Stimulated activated CD8-positive, alpha-beta memory T cell treated with anti-CD3 and anti-CD28 coated beads, Interleukin-2, amount 100 ng/mL, for 1 hour (primary cell): ENCODE results near the gene PTPN4.
"Not testable (repeated sequence)": the region's sequence is repeated elsewhere in the genome, so short reads cannot be mapped to it uniquely, and the experiment has no call there.

Experiments
- DNase-seq, 2 donors: peaks; one replicate each; pipeline ENCODE4 v3.0.0-alpha.2; 2020; ENCODE audit warnings: low read depth in 2 of 2

The PTPN4 gene

DNA sequence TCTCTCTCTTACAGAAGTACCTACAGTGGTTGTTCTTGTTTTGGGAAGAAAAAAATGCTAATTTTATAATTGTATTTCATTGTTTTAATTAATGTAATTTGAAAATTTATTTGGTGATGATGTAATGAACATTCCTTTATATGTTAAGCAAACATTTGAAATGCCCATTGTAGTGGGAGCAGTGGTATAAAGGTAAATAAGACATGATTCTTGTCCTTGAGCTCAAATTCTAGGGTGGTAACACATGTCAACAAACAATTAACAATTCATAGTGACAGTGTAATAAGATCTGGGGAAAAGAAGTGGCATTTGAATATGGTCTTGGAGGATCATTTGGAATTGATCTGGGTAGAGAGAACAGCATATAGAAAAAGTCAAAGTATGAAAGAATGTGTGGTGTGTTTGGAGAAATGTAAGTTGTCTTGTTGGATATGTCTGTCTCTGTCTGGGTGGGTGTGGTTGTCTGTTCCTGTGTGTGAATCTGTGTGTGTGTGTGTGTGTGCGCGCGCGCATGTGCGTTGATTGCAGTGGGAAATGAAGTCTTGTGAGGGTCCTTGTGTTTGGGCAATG, 5.8 kb downstream of the PTPN4 start:
- DNase-seq: no peak

GRCh38 chr2:119766944-119767343, 7.2 kb downstream of the PTPN4 start:
- no peak for DNase-seq

- no peak for DNase-seq
Observed at GRCh38 chr2:119768742-119769141, 9.0 kb downstream of the PTPN4 start.

- DNase-seq: no peak
Observed at GRCh38 chr2:119769645-119770044, 9.9 kb downstream of the PTPN4 start.

DNA sequence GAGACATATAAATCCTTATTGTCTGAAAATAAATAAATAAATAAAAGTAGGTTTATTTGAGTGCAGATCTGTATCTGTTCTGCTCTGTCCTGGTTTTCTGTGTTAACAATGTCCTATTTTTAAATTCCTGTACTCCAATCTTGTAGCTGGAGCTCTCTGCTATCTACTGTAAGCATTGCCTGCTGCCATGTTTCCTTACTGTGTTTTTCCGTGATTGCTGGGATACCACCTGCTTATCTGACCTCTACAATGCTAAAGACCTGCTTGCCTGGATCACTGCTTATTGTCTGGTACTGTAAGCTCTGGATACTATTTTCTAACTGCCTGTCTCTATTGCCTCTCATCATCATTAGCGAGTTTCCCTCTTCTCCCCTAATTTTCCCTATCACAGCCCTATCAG, 11.6 kb downstream of the PTPN4 start:
- DNase-seq: no peak

DNA sequence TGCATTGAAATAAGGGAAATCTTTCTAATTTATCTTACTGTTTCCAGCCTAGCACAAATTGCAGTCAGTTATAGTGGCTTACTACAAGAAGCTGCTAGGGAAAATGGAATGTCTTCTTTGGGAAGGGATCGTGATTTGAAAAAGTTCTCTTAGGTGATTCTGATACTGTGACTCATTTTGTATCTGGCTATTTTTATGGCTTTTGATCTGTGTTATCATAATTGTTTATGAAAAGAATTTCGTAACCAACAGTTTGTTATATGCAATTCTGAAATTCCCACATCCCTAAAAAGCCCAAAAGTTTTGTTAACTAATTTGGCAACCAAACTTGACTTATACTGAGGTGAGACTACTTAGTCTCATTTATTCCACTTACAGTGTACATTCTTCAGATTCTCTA, 12.4 kb downstream of the PTPN4 start:
- DNase-seq: no peak

DNA sequence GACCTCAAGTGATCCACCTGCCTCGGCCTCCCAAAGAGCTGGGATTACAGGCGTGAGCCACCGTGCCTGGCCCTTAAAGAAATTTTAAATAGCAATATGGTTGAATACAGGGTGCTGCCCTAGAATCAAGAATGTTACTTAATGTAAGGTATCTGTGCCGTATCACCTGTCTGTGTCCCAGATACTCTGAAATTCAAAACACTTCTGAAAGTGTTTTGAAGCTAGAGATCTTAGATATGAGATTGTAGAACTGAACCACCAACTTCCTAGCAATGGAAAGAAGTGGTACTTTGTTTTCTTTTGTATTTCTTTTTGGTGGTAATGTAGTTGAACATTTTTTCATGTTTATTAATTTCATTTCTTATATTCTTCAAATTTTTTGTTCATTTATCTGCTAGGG, 13.0 kb downstream of the PTPN4 start:
- no peak for DNase-seq

DNA sequence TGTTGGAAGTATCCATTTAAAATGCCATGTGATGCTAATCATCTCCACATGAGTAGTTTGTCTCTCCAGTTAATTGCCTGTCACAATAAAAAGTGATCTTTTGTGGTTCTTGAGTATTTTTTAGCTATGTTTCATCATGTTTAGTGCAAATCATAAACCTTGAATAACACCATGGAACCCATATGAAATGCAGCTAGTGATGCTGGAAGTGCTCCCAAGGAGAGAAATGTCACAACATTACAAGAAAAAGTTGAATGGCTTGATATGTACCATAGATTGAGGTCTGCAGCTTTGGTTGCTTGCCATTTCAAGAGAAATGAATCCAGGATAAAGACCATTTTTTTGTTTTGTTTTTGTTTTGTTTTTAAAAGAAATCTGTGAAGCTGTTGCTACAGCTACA, 14.3 kb downstream of the PTPN4 start:
- DNase-seq: no peak

DNA sequence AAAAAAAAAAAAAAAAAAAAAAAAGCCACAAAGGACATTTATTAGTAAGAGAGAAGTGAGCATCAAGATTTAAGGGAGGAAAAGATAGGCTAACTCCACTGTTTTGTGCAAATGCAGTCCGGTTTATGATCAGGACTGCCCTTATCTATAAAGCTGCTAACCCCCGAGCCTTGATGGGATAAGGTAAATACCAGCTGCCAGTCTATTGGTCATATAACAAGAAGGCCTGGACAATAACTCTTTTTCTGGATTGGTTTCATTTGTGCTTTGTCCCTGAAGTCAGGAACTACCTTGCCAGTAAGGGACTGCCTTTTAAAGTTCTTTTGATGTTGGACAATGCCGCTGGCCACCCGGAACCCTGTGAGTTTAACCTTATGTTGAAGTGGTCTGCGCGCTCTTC, 15.4 kb downstream of the PTPN4 start:
- no peak for DNase-seq

- DNase-seq: no peak
Observed at GRCh38 chr2:119782308-119783027, 22.7 kb downstream of the PTPN4 start.

DNA sequence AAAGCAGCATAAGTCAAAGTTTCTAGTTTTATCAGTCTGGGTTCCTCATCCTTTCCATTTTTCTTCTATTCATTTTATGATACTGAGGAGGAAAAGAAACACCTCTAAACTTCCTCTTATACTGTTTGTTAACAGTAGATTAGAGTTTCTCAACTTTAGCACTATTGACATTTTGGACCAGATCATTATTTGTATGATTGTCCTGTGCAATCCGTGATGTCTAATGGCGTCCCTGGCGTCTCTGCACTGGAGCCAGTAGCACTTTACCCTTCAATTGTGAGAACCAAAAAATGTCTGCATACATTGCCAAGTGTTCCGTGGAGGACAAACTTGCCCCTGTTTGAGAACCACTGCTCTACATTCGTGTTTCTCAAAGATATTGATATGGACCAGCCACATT, 25.2 kb downstream of the PTPN4 start:
- DNase-seq: no peak

GRCh38 chr2:119786295-119786694, 26.6 kb downstream of the PTPN4 start:
- no peak for DNase-seq

DNA sequence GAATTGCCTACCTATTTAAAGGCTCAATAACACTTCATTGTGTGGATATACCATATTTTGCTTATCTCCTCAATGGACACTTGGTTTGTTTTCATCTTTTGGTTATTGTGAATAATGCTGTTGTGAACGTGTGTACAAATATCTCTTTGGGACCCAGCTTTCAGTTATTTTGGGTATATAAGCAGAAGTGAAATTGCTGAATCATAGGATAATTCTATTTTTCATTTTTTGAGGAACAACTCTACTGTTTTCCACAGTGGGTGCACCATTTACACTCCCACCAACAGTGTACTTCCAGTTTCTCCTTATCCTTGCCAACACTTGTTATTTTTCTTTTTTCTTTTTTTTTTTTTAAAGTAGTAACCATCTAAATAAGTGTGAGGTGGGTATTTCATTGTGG, 29.0 kb downstream of the PTPN4 start:
- DNase-seq: no peak

GRCh38 chr2:119790466-119790865, 30.7 kb downstream of the PTPN4 start:
- DNase-seq: no peak

DNA sequence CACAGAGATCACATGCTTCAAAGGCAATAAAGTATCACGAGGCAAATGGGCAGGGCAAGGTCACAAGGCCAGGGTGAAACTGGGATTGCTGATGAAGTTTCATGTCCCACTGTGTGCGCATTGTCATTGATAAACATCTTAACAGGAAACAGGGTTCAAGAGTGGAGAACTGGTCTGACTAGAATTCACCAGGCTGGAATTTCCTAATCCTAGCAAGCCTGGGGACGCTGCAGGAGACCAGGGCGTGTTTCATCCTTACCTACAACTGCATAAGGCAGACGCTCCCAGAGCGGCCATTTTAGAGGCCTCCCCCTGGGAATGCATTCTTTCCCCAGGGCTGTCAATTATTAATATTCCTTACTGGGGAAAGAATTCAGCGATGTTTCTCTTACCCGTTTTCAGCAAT, 33.2 kb downstream of the PTPN4 start:
- DNase-seq: no peak

DNA sequence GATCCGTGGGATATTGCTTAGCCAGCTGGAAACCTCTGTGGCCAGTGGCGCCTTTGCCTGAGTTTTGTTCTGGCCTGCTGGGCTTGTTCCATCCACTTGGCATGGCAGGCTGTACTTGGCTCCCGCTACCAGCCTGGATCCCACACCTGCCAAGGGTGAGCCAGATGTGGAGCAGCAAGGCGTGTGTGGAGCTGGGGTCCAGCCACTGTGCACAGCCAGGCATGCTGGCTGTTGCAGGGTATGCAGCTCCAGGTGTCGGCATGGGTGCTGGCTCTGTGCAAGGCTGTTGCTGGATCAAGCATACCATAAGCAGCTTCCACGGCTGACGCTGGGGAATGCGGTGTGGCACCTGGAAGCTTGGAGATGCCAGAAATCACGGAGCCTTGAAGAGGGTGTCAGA, 34.5 kb downstream of the PTPN4 start:
- DNase-seq: no peak

DNA sequence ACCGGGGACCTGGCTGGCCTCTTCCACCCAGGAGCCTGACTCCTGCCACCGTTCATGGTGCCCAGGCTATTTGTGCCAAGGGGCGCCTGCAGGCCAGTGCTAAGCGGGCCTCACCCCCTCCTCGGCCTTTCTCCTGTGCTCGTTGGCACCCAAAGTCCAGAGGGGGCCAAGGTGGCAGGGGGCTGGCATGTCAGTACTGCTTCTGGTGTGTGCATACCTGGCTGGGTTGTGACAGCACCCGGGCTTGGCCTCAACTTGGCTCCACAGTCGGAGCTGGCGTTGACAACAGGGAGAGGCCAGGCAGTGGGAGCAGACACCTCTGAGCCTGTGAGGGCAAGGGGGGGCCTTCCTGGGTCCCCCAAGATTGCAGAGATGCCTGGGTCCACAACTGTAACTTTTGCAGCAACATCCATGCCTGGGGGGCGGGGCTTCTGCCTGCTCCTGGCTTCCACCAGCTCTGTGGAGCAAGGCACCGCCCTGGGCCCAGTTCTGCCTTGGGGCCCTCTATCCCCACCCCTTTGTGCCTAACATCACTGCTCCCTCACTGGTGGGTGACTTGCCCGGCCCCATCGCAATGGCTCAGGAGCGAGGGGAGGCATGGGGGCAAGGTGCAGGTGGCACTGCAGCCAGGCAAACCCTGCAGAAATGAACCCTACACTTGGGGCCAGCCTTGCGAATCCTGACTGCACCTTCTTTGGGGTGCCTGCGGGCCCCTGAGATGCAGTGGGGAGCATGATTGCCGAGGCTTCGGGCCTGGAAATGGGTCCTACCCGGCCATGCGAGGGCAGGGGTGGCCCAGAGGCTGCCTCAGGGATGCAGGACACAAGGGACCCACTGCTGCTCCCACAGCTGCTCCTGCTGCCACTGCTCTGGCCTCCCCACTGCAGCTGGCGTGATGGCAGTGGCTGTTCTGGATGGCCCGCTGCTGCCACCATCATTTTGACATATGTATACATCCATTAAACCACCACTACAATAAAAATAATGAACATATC, 35.9 kb downstream of the PTPN4 start:
- no peak for DNase-seq

- DNase-seq: no peak
Observed at GRCh38 chr2:119800376-119800902, 40.7 kb downstream of the PTPN4 start.

DNA sequence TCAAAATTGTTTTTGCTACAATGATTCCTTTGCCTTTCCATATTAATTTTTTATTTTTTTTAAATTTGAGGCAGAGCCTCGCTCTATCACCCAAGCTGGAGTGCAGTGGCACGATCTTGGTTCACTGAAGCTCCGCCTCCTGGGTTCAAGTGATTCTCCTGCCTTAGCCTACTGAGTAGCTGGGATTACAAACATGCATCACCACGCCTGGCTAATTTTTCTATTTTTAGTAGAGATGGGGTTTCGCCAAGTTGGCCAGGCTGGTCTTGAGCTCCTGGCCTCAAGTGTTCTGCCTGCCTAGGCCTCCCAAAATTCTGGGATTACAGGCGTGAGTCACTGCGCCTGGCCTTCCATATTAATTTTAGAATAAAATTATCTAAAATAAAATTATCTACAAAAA, 41.3 kb downstream of the PTPN4 start:
- DNase-seq: no peak

GRCh38 chr2:119801989-119802388, 42.3 kb downstream of the PTPN4 start:
- DNase-seq: not testable (repeated sequence)

- DNase-seq: no peak
Observed at GRCh38 chr2:119803101-119803500, 43.4 kb downstream of the PTPN4 start.

- DNase-seq: not testable (repeated sequence)
Observed at GRCh38 chr2:119804409-119804808, 44.7 kb downstream of the PTPN4 start.
